HL-60 (cell line): ENCODE measurements around the gene NMUR1.

Experiments used
- GABPA ChIP-seq: IDR thresholded peaks from 2 replicates; pipeline ENCODE4 v1.6.1; 2012; ENCODE audit warnings: low read depth
- POLR2AphosphoS5 ChIP-seq: IDR thresholded peaks from 2 replicates; pipeline ENCODE4 v1.6.1; 2012; ENCODE audit warnings: low read depth
- TF ChIP-seq, protein P1 (sequence below): IDR thresholded peaks from one replicate; pipeline ENCODE4 v1.5.1; 2011; ENCODE audit warnings: low read length, control low read depth, inconsistent platforms; ENCODE audit not compliant: insufficient read depth
- TF ChIP-seq, protein P2 (sequence below): IDR thresholded peaks from 2 replicates; pipeline ENCODE4 v1.6.1; 2012; ENCODE audit warnings: low read depth; ENCODE audit not compliant: insufficient replicate concordance

DNA sequence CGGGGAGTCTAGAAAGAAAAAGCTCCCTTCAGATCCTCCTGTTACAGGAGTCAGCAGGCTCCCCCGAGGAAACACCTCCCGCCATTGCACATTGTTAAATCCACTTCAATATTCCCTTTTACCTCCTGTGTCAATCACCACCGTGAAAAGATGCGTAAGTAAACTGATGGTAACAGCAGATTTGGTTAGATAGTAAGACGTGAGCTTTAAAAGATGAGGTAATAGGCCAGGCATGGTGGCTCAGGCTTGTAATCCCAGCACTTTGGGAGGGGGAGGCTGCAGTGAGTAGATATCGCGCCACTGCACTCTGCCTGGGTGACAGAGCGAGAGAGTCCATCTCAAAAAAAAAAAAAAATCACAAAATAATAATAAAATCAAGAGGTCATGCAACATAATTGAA, 50.8 kb downstream of the NMUR1 start:
- TF ChIP-seq, protein P1, sequence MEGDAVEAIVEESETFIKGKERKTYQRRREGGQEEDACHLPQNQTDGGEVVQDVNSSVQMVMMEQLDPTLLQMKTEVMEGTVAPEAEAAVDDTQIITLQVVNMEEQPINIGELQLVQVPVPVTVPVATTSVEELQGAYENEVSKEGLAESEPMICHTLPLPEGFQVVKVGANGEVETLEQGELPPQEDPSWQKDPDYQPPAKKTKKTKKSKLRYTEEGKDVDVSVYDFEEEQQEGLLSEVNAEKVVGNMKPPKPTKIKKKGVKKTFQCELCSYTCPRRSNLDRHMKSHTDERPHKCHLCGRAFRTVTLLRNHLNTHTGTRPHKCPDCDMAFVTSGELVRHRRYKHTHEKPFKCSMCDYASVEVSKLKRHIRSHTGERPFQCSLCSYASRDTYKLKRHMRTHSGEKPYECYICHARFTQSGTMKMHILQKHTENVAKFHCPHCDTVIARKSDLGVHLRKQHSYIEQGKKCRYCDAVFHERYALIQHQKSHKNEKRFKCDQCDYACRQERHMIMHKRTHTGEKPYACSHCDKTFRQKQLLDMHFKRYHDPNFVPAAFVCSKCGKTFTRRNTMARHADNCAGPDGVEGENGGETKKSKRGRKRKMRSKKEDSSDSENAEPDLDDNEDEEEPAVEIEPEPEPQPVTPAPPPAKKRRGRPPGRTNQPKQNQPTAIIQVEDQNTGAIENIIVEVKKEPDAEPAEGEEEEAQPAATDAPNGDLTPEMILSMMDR, result no peak
- TF ChIP-seq GABPA (no peak), POLR2AphosphoS5 (no peak)
- TF ChIP-seq, protein P2, sequence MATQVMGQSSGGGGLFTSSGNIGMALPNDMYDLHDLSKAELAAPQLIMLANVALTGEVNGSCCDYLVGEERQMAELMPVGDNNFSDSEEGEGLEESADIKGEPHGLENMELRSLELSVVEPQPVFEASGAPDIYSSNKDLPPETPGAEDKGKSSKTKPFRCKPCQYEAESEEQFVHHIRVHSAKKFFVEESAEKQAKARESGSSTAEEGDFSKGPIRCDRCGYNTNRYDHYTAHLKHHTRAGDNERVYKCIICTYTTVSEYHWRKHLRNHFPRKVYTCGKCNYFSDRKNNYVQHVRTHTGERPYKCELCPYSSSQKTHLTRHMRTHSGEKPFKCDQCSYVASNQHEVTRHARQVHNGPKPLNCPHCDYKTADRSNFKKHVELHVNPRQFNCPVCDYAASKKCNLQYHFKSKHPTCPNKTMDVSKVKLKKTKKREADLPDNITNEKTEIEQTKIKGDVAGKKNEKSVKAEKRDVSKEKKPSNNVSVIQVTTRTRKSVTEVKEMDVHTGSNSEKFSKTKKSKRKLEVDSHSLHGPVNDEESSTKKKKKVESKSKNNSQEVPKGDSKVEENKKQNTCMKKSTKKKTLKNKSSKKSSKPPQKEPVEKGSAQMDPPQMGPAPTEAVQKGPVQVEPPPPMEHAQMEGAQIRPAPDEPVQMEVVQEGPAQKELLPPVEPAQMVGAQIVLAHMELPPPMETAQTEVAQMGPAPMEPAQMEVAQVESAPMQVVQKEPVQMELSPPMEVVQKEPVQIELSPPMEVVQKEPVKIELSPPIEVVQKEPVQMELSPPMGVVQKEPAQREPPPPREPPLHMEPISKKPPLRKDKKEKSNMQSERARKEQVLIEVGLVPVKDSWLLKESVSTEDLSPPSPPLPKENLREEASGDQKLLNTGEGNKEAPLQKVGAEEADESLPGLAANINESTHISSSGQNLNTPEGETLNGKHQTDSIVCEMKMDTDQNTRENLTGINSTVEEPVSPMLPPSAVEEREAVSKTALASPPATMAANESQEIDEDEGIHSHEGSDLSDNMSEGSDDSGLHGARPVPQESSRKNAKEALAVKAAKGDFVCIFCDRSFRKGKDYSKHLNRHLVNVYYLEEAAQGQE, result no peak
